ENCODE data around the gene CHGA. TPM values are rescaled to one million over a fixed set of nuclear protein-coding genes. Genes with fewer than 3 reads are reported as not detected.

Gene CHGA
- total RNA-seq, 2 donors from 2014 or later, result not detected

DNA sequence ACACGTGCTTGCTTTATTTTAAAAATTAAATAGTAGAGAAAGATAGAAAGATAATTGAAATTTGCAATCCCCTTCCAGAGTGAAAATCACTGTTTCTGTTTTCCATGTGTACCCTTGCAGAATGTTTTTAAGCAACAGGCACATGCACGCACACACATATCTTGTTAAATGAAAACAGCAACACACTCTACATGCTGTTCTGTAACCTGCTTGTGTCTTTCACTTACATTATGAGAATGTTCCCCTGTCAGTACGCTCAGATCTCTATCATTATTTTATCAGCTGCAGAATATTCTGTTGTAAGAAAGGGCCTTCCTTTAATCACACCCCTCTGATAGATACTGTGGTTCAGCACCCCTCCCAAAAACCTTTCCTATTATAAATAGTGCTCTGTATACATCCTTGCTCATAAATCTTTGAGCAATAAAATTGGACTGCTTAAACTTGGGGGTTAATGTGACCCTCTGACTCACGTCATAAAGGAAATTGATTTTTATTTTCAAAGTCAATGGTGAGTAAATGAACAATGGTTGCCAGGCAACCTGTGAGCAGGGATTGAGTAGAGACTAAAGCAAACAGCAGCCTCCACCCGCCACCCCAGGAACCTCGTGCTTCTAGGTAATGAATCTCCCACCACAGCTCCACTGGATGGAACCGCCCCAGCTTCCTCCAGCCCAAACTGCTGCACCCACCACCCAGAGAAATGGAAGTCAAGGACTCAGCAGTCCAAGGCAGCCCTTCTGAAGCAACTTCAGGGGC is 31.9 kb upstream of the CHGA start:
- Mint-ChIP-seq H3K4me1 (ENCODE audit: low read depth) (peaks cover 12% of the 10 kb centered on the region), H3K9me3 (peaks cover 10 to 12% of the 10 kb centered on the region in 2 donors), H3K27ac (no peak overlapping the region), H3K4me3 (no peak overlapping the region), H3K36me3 (ENCODE audit: insufficient read depth in 2 of 2) (peaks cover 1 to 4% of the 10 kb centered on the region in 2 donors), H3K27me3 (ENCODE audit: low read depth) (peaks cover 14% of the 10 kb centered on the region)
- ATAC-seq (replicated peaks in 1 of 2) (no peak), DNase-seq (no peak)

DNA sequence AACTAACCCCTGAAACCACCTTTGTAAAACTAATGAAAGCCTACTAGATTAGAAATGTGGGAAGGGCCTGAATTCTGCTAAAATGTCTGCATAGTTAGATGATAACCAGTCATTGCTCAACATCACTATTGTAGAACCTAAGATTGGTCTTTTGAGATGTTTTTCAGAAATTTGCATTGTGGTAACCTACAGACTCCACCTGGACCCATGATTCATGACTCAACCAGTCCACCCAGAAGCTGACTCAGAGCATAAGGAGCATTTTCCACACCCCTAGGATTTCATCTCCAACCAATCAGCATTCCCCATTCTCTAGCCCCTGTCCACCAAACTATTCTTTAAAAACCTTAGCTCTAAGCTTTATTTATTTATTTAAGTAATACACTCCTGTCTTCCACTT is 30.4 kb upstream of the CHGA start:
- Mint-ChIP-seq H3K27ac (no peak overlapping the region), H3K27me3 (ENCODE audit: low read depth) (peaks cover 19% of the 10 kb centered on the region), H3K4me1 (ENCODE audit: low read depth) (peaks cover 18% of the 10 kb centered on the region), H3K4me3 (no peak overlapping the region), H3K36me3 (ENCODE audit: insufficient read depth in 2 of 2) (peaks cover 1 to 4% of the 10 kb centered on the region in 2 donors), H3K9me3 (peaks cover 10 to 12% of the 10 kb centered on the region in 2 donors)
- no peak for DNase-seq
- ATAC-seq (replicated peaks in 1 of 2), result no peak

GRCh38 chr14:92895352-92895878 is 27.5 kb upstream of the CHGA start:
- ATAC-seq (replicated peaks in 1 of 2) (no peak), DNase-seq (no peak)
- peaks cover 35% of the 10 kb centered on the region for H3K4me1 Mint-ChIP-seq (ENCODE audit: low read depth)

DNA sequence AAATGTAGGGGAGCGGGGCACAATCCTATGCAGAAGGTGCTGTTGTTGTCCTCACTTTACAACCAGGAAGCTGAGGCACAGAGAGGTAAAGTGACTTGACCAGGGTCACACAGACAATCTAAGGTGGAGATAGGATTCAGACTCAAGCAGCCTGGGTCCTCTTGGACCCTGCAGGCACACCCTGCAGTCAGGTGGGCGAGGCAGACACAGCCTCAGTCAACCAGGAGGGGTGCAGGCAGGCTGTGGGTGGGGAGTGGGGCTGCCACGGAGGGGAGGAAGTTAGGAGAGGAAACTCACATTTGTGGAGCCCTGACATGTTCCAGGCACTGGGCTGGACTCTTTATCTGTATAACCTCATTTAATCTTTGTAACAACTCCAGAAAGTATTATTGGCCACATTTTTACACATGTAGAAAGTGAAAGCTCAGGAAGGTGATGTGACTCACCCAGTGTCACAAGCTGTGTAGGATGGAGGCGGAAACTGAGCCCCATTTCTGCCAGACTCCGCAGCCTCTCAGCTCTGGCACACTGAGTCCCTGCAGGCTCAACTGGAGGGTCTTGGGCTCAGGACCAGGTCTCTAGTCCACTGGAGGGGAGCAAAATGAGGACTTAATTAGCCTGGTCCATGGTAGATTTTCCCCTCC is 24.9 kb upstream of the CHGA start:
- no peak overlapping the region for H3K27ac Mint-ChIP-seq
- peaks cover 1 to 6% of the 10 kb centered on the region in 2 donors for H3K36me3 Mint-ChIP-seq (ENCODE audit: insufficient read depth in 2 of 2)
- peak overlapping the region; percentile 38 to 73 for H3K4me3 Mint-ChIP-seq
- H3K9me3 Mint-ChIP-seq, result peaks cover 7% of the 10 kb centered on the region in 2 donors
- DNase-seq (peak; percentile 41 to 49), ATAC-seq (replicated peaks in 1 of 2) (peak; percentile 95)
- H3K4me1 Mint-ChIP-seq (ENCODE audit: low read depth), result peaks cover 32% of the 10 kb centered on the region
- H3K27me3 Mint-ChIP-seq (ENCODE audit: low read depth), result peaks cover 29% of the 10 kb centered on the region

More at GRCh38 chr14:92895352-92895878, 27.5 kb upstream of the CHGA start:
- Mint-ChIP-seq H3K27me3 (ENCODE audit: low read depth) (peaks cover 19% of the 10 kb centered on the region), H3K4me3 (no peak overlapping the region), H3K9me3 (peaks cover 11 to 12% of the 10 kb centered on the region in 2 donors), H3K36me3 (ENCODE audit: insufficient read depth in 2 of 2) (peaks cover 1 to 8% of the 10 kb centered on the region in 2 donors), H3K27ac (no peak overlapping the region)

DNA sequence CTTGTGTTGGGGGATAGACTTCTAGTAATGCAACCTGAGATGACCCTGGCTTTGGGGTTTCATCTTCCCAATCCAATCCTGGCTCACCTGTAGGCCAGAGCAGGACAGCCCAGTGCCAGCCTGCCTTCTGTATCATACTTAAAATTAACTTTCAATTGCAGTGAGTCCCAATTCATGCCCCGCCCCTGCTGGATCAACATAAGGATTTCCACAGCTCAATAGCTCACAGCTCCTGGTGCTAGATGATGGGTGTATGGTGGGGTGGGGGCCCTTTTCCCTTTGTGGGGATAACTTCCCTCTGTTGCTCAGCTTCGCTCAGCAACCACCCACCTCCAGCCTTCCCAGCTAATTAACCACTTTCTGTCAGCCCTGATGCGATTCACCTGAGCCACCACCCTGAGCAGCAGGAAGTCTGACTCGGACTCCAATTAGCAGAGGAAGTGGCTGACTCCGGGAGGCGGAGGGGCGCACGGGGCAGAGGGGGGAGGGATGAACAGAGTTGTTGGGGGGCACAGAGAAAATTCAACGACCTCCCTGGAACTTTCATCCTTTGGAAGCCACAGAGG is 24.3 kb upstream of the CHGA start:
- Mint-ChIP-seq H3K9me3 (peaks cover 6% of the 10 kb centered on the region in 2 donors), H3K27ac (no peak overlapping the region), H3K4me1 (ENCODE audit: low read depth) (peaks cover 36% of the 10 kb centered on the region), H3K36me3 (ENCODE audit: insufficient read depth in 2 of 2) (peaks cover under 1 to 5% of the 10 kb centered on the region in 2 donors), H3K27me3 (ENCODE audit: low read depth) (peaks cover 28% of the 10 kb centered on the region), H3K4me3 (peak overlapping the region in 1 of 2 donors; percentile 73)
- ATAC-seq (replicated peaks in 1 of 2), result no peak
- no peak for DNase-seq

- H3K36me3 Mint-ChIP-seq (ENCODE audit: insufficient read depth in 2 of 2), result peaks cover 0 to 4% of the 10 kb centered on the region in 2 donors
- no peak overlapping the region for H3K4me3 Mint-ChIP-seq
- H3K4me1 Mint-ChIP-seq (ENCODE audit: low read depth), result peaks cover 40% of the 10 kb centered on the region
- peaks cover 25% of the 10 kb centered on the region for H3K27me3 Mint-ChIP-seq (ENCODE audit: low read depth)
- H3K27ac Mint-ChIP-seq, result no peak overlapping the region
- H3K9me3 Mint-ChIP-seq, result peaks cover 1 to 3% of the 10 kb centered on the region in 2 donors
- no peak for DNase-seq
- ATAC-seq (replicated peaks in 1 of 2), result no peak
Observed at GRCh38 chr14:92900660-92901059, 22.3 kb upstream of the CHGA start.

DNA sequence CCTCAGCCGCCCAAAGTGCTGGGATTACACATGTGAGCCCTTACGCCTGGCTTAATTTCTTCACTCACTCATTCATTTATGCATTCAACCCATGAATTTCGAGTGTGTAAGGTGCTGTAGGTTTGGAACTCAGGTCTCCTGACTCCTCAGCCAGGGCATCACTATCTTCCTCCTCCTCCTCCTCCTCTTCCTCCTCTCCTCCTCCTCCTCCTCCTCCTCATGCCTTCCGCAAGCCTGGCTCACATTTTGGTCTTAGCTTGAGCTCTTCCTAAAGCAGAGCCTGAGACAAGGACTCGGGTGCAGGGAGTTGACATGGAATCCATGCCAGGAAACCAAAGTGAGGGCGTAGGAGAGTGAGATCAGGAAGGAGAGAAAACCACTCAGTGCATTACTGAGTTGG is 20.8 kb upstream of the CHGA start:
- peaks cover 16% of the 10 kb centered on the region for H3K27me3 Mint-ChIP-seq (ENCODE audit: low read depth)
- DNase-seq (no peak), ATAC-seq (replicated peaks in 1 of 2) (no peak)
- H3K36me3 Mint-ChIP-seq (ENCODE audit: insufficient read depth in 2 of 2), result peaks cover 0 to 4% of the 10 kb centered on the region in 2 donors
- H3K27ac Mint-ChIP-seq, result no peak overlapping the region
- peaks cover 1 to 3% of the 10 kb centered on the region in 2 donors for H3K9me3 Mint-ChIP-seq
- H3K4me1 Mint-ChIP-seq (ENCODE audit: low read depth), result peaks cover 38% of the 10 kb centered on the region
- no peak overlapping the region for H3K4me3 Mint-ChIP-seq

DNA sequence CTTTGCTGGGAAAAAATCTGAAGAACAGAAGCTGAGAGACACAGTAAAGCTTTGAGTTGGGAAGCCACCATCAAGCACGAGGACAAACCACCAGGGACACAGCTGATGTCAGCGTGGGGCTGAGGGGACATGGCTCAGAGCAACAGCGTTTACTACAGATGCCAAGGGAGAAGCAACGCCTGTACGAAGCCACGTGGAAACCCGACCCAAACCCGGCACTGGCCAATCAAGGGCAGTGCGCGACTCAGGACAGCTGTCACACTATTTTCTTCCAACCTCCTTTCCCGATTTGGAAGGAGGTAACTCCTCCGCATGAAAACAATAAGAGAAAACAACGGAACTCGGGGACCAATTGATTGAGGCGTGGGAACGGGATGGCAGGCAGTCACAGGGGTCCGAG is 20.2 kb upstream of the CHGA start:
- Mint-ChIP-seq H3K4me1 (ENCODE audit: low read depth) (peaks cover 33% of the 10 kb centered on the region), H3K36me3 (ENCODE audit: insufficient read depth in 2 of 2) (peaks cover 0 to 4% of the 10 kb centered on the region in 2 donors), H3K4me3 (no peak overlapping the region), H3K27ac (no peak overlapping the region), H3K9me3 (peaks cover 1 to 3% of the 10 kb centered on the region in 2 donors), H3K27me3 (ENCODE audit: low read depth) (peaks cover 12% of the 10 kb centered on the region)
- DNase-seq, result no peak
- no peak for ATAC-seq (replicated peaks in 1 of 2)

DNA sequence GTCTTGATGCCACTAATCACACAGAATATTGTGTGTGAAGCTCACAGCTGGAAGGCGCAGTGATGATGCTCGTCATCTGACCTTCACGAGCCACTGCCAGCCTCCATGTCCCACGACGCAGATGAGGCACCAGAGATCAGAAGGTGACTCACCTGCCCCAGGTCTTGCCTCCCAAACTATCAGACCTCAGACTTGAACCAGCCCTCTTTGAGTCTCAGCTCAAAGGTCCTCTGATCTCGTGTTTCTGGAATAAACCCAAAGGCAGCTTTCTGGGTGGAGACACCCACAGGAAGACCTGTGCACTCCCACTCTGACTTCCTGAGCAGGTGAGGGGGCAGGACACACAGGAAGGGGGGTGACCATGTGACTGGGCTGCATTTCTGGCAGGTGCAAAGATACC is 19.6 kb upstream of the CHGA start:
- H3K36me3 Mint-ChIP-seq (ENCODE audit: insufficient read depth in 2 of 2), result peaks cover 0 to 4% of the 10 kb centered on the region in 2 donors
- H3K27me3 Mint-ChIP-seq (ENCODE audit: low read depth), result peaks cover 12% of the 10 kb centered on the region
- peaks cover 27% of the 10 kb centered on the region for H3K4me1 Mint-ChIP-seq (ENCODE audit: low read depth)
- ATAC-seq (replicated peaks in 1 of 2) (peak; percentile 39 to 49), DNase-seq (no peak)
- H3K4me3 Mint-ChIP-seq, result no peak overlapping the region
- H3K9me3 Mint-ChIP-seq, result peaks cover 1 to 3% of the 10 kb centered on the region in 2 donors
- H3K27ac Mint-ChIP-seq, result no peak overlapping the region

DNA sequence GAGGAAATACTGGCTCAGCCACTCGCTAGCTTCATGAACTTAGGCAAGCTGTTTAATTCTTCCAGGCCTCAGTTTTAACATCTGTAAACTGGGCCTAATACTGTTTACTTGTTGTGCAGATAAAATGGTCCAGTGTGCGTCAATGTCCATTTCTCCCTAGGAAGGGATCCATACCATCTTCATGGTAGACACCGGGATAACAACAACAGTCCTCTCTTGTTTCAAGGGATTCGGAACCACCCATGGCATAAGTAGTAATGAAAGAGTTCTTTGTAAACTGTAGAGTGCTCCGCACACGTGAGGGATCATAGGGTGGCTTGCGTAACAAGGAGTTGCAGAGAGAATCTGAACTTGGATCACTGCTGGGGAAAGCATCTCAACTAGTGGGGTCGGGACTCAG is 17.3 kb upstream of the CHGA start:
- Mint-ChIP-seq H3K4me1 (ENCODE audit: low read depth) (peaks cover 17% of the 10 kb centered on the region), H3K4me3 (no peak overlapping the region), H3K9me3 (no peaks in the 10 kb centered on the region), H3K27ac (no peak overlapping the region), H3K27me3 (ENCODE audit: low read depth) (peaks cover 12% of the 10 kb centered on the region), H3K36me3 (ENCODE audit: insufficient read depth in 2 of 2) (peaks cover 0 to 2% of the 10 kb centered on the region in 2 donors)
- DNase-seq (no peak), ATAC-seq (replicated peaks in 1 of 2) (no peak)

- Mint-ChIP-seq H3K27ac (no peak overlapping the region), H3K9me3 (no peaks in the 10 kb centered on the region), H3K27me3 (ENCODE audit: low read depth) (peaks cover 12% of the 10 kb centered on the region), H3K4me3 (no peak overlapping the region), H3K36me3 (ENCODE audit: insufficient read depth in 2 of 2) (peaks cover 0 to 2% of the 10 kb centered on the region in 2 donors), H3K4me1 (ENCODE audit: low read depth) (peaks cover 17% of the 10 kb centered on the region)
- ATAC-seq (replicated peaks in 1 of 2) (no peak), DNase-seq (no peak)
Observed at GRCh38 chr14:92906420-92906819, 16.5 kb upstream of the CHGA start.

- H3K4me3 Mint-ChIP-seq, result no peak overlapping the region
- DNase-seq, result no peak
- H3K36me3 Mint-ChIP-seq (ENCODE audit: insufficient read depth in 2 of 2), result peaks cover 0 to 2% of the 10 kb centered on the region in 2 donors
- no peak for ATAC-seq (replicated peaks in 1 of 2)
- H3K27ac Mint-ChIP-seq, result no peak overlapping the region
- H3K4me1 Mint-ChIP-seq (ENCODE audit: low read depth), result peaks cover 17% of the 10 kb centered on the region
- peaks cover 12% of the 10 kb centered on the region for H3K27me3 Mint-ChIP-seq (ENCODE audit: low read depth)
- H3K9me3 Mint-ChIP-seq, result no peaks in the 10 kb centered on the region
Observed at GRCh38 chr14:92906823-92907222, 16.1 kb upstream of the CHGA start.

DNA sequence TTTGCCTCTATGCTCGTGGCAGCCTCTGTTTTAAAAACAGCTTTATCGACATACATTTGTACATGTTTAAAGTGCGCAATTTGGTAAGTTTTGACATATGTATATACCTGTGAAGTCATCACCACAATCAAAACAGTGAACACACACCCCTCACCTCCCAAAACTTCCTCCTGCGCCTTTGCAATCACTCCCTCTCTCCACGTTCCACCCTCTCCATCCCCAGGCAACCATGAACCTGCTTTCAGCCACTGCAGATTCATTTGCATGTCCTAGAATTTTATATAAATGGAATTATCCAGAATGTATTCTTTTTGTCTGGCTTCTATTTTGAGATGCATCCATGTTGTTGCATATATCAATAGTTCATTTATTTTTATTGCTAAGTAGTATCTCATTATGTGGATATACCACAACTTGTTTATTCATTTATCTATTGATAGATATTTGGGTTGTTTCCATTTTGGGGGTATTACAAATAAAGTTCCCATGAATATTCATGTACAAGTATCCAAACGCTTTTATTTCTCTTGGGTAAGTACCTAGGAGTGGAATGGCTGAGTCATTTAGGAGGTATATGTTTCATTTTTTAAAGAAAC is 15.5 kb upstream of the CHGA start:
- peaks cover 16% of the 10 kb centered on the region for H3K4me1 Mint-ChIP-seq (ENCODE audit: low read depth)
- no peak overlapping the region for H3K27ac Mint-ChIP-seq
- peaks cover 8% of the 10 kb centered on the region for H3K27me3 Mint-ChIP-seq (ENCODE audit: low read depth)
- no peak for ATAC-seq (replicated peaks in 1 of 2)
- no peak for DNase-seq
- no peak overlapping the region for H3K4me3 Mint-ChIP-seq
- peaks cover 0 to 2% of the 10 kb centered on the region in 2 donors for H3K36me3 Mint-ChIP-seq (ENCODE audit: insufficient read depth in 2 of 2)
- H3K9me3 Mint-ChIP-seq, result no peaks in the 10 kb centered on the region
